ENCODE measurements around the gene RAD54L. TPM values are rescaled to one million over a fixed set of nuclear protein-coding genes. Genes with fewer than 3 reads are reported as not detected.
A peak's percentile ranks its signal among the peaks of the same experiment; 100 is the strongest.

RAD54L gene
- total and polyA plus RNA-seq, 2 of the 4 experiments (the other 2 are of a cell fraction): 4.8 to 10.6 TPM

DNA sequence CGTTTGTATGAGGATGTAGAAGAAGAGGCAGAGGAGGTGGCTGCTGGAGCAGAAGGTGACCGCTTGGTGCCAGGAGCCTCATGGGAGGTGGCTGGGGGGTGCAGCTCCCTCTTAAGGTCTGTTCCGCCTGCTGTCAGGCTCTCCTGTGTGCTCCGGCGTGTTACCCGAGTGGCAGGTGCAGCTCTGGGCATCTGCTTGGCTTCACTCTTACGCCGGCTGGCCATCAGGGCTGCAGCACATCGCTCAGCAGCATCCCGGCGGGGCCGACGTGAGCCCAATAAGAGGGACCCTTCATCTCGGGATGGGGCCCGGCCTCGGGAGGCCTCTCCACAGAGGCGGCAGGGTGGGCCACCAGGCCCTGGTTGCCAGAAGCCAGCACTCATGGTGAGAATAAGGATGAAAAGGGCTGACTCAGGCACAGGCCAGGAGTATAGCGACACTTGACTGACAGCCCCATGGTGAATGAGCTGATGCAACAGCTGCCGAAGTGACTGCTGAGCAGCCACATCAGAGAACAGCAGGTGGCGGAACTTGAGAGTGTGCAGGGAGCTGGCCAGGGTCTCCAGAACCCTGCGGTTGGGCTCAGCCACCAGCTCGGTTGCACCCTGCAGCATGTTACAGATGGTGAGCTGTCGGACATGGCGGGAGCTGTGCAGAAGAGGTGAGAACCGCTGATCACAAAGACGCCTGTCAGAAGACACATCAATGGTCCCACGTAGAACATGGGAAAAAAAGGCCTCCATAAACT is 38.3 kb downstream of the RAD54L start:
- H3K14ac ChIP-seq (replicated peaks; ENCODE audit: low read depth, low read length): no peak overlapping the region
- H3K9me1 ChIP-seq (ENCODE audit: insufficient read depth, low read length): peaks cover 11% of the 10 kb centered on the region
- no peak overlapping the region for H4K8ac ChIP-seq (ENCODE audit: low read depth in 2 of 2, low read length in 2 of 2)
- H3K27ac ChIP-seq (ENCODE audit: insufficient read depth, low read length): no peak overlapping the region
- no peak overlapping the region for H3K23ac ChIP-seq (ENCODE audit: low read depth, low read length)
- 87% methylated on average over 9 of the region's 27 CpGs; no CpG with 5 or more reads in 1 of the 2 experiments for WGBS, 2 experiments (ENCODE audit: extremely low coverage in 2 of 2, insufficient read length in 1 of 2)
- H2AFZ ChIP-seq (replicated peaks; ENCODE audit: low read length, poor library complexity): no peak overlapping the region
- dilution Hi-C loops (cut with HindIII; ENCODE audit: low sequenced_read_pairs, unreplicated experiment): no loop called here
- no peak overlapping the region for H3K9ac ChIP-seq (ENCODE audit: low read depth, low read length)
- H2AK5ac ChIP-seq (ENCODE audit: low read depth, low read length): no peak overlapping the region
- H2BK15ac ChIP-seq (ENCODE audit: low read depth, low read length): no peak overlapping the region
- BruUV-seq (replicated peaks): TSS peak; percentile 62
- intact Hi-C loops (cut with micrococcal nuclease): no loop called here
- no peak overlapping the region for H4K91ac ChIP-seq (ENCODE audit: insufficient read depth, low read depth, low read length)
- ChIA-PET POLR2A (ENCODE audit: unreplicated experiment) (no interaction called here), CTCF (no interaction called here)
- peaks cover 30% of the 10 kb centered on the region for H4K20me1 ChIP-seq (ENCODE audit: insufficient read depth, low read length)
- H4K5ac ChIP-seq (ENCODE audit: low read depth, low read length): no peak overlapping the region
- H2BK120ac ChIP-seq (ENCODE audit: low read depth, low read length): no peak overlapping the region
- H3K27me3 ChIP-seq (ENCODE audit: control insufficient read depth, insufficient read depth, low read length): no peaks in the 10 kb centered on the region
- DNase-seq: no peak
- H3K4me3 ChIP-seq (ENCODE audit: insufficient read depth, low read depth, low read length): no peak overlapping the region
- in situ Hi-C loops (cut with MboI; ENCODE audit: low sequenced_read_pairs): no loop called here
- no peak overlapping the region for H2BK5ac ChIP-seq (ENCODE audit: low read depth, low read length, poor library complexity, severe bottlenecking)
- ATAC-seq (ENCODE audit: low read depth): no peak
- H3K9me3 ChIP-seq (ENCODE audit: control insufficient read depth, insufficient read depth, low read length): no peaks in the 10 kb centered on the region
- H3K4ac ChIP-seq (ENCODE audit: low read depth, low read length): no peak overlapping the region
- no peak overlapping the region for H3K56ac ChIP-seq (ENCODE audit: extremely low read depth, insufficient read depth, low read length)
- H3K36me3 ChIP-seq (ENCODE audit: control insufficient read depth, insufficient read depth, low read length): peaks cover 31% of the 10 kb centered on the region
- peak overlapping the region; percentile 30 for H2AK9ac ChIP-seq (replicated peaks; ENCODE audit: low read depth, low read length, poor library complexity)
- peaks cover 36 to 70% of the 10 kb centered on the region in 2 experiments for H3K79me1 ChIP-seq (ENCODE audit: low read depth in 1 of 2, low read length in 2 of 2)
- no peak overlapping the region for H3K18ac ChIP-seq (ENCODE audit: low read depth, low read length)
- no peak overlapping the region for H3K4me2 ChIP-seq (ENCODE audit: low read depth, low read length)
- H3K4me1 ChIP-seq (ENCODE audit: control insufficient read depth, insufficient read depth, low read length): peaks cover 13% of the 10 kb centered on the region
- no peak overlapping the region for H2BK20ac ChIP-seq (ENCODE audit: low read depth, low read length)
- TF ChIP-seq FOS (IDR thresholded peaks at IDR 0.05; ENCODE audit: low read depth, low read length) (no peak), CHD1 (IDR thresholded peaks at IDR 0.05; ENCODE audit: low read depth, low read length) (no peak), RCOR1 (IDR thresholded peaks at IDR 0.05; ENCODE audit: insufficient replicate concordance, low read length) (no peak), RFX5 (IDR thresholded peaks at IDR 0.05; ENCODE audit: low read depth, low read length) (no peak), MXI1 (IDR thresholded peaks at IDR 0.05; ENCODE audit: borderline replicate concordance, low read depth, low read length) (no peak), MAFK (IDR thresholded peaks at IDR 0.05; ENCODE audit: low read depth, low read length) (no peak), CEBPB (IDR thresholded peaks at IDR 0.05; ENCODE audit: low read depth, low read length) (no peak), NFE2L2 (IDR thresholded peaks at IDR 0.05; ENCODE audit: low read depth, low read length) (no peak), MAZ (IDR thresholded peaks at IDR 0.05; ENCODE audit: borderline replicate concordance, low read depth, low read length) (no peak), RAD21 (IDR thresholded peaks at IDR 0.05; ENCODE audit: low read length) (no peak), BHLHE40 (IDR thresholded peaks at IDR 0.05; ENCODE audit: low read depth, low read length) (no peak)
- TF ChIP-seq, protein P1, sequence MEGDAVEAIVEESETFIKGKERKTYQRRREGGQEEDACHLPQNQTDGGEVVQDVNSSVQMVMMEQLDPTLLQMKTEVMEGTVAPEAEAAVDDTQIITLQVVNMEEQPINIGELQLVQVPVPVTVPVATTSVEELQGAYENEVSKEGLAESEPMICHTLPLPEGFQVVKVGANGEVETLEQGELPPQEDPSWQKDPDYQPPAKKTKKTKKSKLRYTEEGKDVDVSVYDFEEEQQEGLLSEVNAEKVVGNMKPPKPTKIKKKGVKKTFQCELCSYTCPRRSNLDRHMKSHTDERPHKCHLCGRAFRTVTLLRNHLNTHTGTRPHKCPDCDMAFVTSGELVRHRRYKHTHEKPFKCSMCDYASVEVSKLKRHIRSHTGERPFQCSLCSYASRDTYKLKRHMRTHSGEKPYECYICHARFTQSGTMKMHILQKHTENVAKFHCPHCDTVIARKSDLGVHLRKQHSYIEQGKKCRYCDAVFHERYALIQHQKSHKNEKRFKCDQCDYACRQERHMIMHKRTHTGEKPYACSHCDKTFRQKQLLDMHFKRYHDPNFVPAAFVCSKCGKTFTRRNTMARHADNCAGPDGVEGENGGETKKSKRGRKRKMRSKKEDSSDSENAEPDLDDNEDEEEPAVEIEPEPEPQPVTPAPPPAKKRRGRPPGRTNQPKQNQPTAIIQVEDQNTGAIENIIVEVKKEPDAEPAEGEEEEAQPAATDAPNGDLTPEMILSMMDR (conservative IDR thresholded peaks at IDR 0.05; ENCODE audit: low read depth, low read length): no peak
- TF ChIP-seq, protein P2, sequence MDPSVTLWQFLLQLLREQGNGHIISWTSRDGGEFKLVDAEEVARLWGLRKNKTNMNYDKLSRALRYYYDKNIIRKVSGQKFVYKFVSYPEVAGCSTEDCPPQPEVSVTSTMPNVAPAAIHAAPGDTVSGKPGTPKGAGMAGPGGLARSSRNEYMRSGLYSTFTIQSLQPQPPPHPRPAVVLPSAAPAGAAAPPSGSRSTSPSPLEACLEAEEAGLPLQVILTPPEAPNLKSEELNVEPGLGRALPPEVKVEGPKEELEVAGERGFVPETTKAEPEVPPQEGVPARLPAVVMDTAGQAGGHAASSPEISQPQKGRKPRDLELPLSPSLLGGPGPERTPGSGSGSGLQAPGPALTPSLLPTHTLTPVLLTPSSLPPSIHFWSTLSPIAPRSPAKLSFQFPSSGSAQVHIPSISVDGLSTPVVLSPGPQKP (IDR thresholded peaks at IDR 0.05; ENCODE audit: borderline replicate concordance, low read depth, low read length): no peak
- TF ChIP-seq, protein P3, sequence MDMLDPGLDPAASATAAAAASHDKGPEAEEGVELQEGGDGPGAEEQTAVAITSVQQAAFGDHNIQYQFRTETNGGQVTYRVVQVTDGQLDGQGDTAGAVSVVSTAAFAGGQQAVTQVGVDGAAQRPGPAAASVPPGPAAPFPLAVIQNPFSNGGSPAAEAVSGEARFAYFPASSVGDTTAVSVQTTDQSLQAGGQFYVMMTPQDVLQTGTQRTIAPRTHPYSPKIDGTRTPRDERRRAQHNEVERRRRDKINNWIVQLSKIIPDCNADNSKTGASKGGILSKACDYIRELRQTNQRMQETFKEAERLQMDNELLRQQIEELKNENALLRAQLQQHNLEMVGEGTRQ (IDR thresholded peaks at IDR 0.05; ENCODE audit: low read depth, low read length): no peak
